Endothelial cell of umbilical vein (primary cell): ENCODE results near the gene MMP2. TPM values are rescaled to one million over a fixed set of nuclear protein-coding genes. Genes with fewer than 3 reads are reported as not detected.

ENCODE experiments used
- BruUV-seq: library from RNA; stranded (reverse); fragments of 400-500 nt; replicated peaks from 2 replicates; lab custom pipeline; 2021; lab: Mats Ljungman, UMichigan
- CTCF ChIA-PET: fragments of 300-600, 350-600 bp; sonication (Branson Sonifier 250); formaldehyde crosslinking; loops from one replicate; lab custom pipeline; 2021; ENCODE audit warnings: antibody characterized with exemption, inconsistent platforms; lab: Charles Lee
- POLR2A ChIA-PET: fragments of 300-600, 350-600 bp; sonication (Branson Sonifier 250); formaldehyde crosslinking; loops from one replicate; lab custom pipeline; 2021; ENCODE audit warnings: antibody characterized with exemption, inconsistent platforms; lab: Charles Lee
- DNase-seq: peaks from one replicate; pipeline ENCODE4 v3.0.0-alpha.2; 2011; ENCODE audit warnings: low read depth, low spot score
- FAIRE-seq: peaks from 2 replicates; lab custom pipeline; 2011; peaks lifted over from hg19 to GRCh38; lab: Jason Lieb, UNC
- H2AFZ ChIP-seq: 2 replicates; pipeline ENCODE4 v1.6.0; 2012; ENCODE audit warnings: low read depth, low read length, control low read depth, inconsistent platforms
- H3K27ac ChIP-seq: 2 replicates; pipeline ENCODE4 v1.5.1; 2011; ENCODE audit warnings: low read depth, mild to moderate bottlenecking, control low read depth, low read length, moderate library complexity; ENCODE audit not compliant: insufficient read depth
- H3K27me3 ChIP-seq, 2 experiments: 2 replicates each; pipeline versions ENCODE4 v1.6.0 to v1.6.1; 2011; ENCODE audit warnings: low read length in 2 of 2, mixed read lengths in 1 of 2; ENCODE audit not compliant: control insufficient read depth in 2 of 2, insufficient read depth in 2 of 2
- H3K36me3 ChIP-seq, 2 experiments: 2 replicates in 1 of 2; 3 replicates in 1 of 2; pipeline ENCODE4 v1.5.1; 2011; ENCODE audit warnings: low read length in 2 of 2, mild to moderate bottlenecking in 1 of 2, moderate library complexity in 1 of 2; ENCODE audit not compliant: control insufficient read depth in 2 of 2, insufficient read depth in 2 of 2; ENCODE audit errors: extremely low read depth in 1 of 2
- H3K4me1 ChIP-seq: 3 replicates; pipeline ENCODE4 v1.5.1; 2011; ENCODE audit warnings: mild to moderate bottlenecking, low read length; ENCODE audit not compliant: control insufficient read depth, insufficient read depth; ENCODE audit errors: extremely low read depth
- H3K4me2 ChIP-seq: 2 replicates; pipeline ENCODE4 v1.6.1; 2011; ENCODE audit warnings: low read length, control low read depth, mixed read lengths; ENCODE audit not compliant: insufficient read depth
- H3K4me3 ChIP-seq, 3 experiments: fragments of 200-600 bp in 1 of 3; sonication (generic), shearing (Covaris generic) in 1 of 3; replicated peaks in 1 of 3; 2 replicates each; pipeline ENCODE4 v1.5.1; 2011 to 2016; ENCODE audit warnings: control low read depth in 3 of 3, low read length in 3 of 3, mild to moderate bottlenecking in 2 of 3, inconsistent platforms in 1 of 3, low read depth in 1 of 3, moderate library complexity in 1 of 3; ENCODE audit not compliant: insufficient read depth in 1 of 3
- H3K79me2 ChIP-seq: 2 replicates; pipeline ENCODE4 v1.6.0; 2012; ENCODE audit warnings: low read length, inconsistent platforms; ENCODE audit not compliant: control insufficient read depth, insufficient read depth
- H3K9ac ChIP-seq: replicated peaks from 2 replicates; pipeline ENCODE3; 2011; ENCODE audit warnings: low read length, control low read depth; ENCODE audit not compliant: insufficient read depth; ENCODE audit errors: extremely low read depth
- H3K9me1 ChIP-seq: replicated peaks from 3 replicates; pipeline ENCODE4 v1.6.0; 2011; ENCODE audit warnings: mild to moderate bottlenecking, low read length; ENCODE audit not compliant: control insufficient read depth, insufficient read depth; ENCODE audit errors: extremely low read depth
- H3K9me3 ChIP-seq: replicated peaks from 2 replicates; pipeline ENCODE4 v1.5.1; 2012; ENCODE audit warnings: low read length, inconsistent platforms; ENCODE audit not compliant: control insufficient read depth, insufficient read depth
- H4K20me1 ChIP-seq: replicated peaks from 2 replicates; pipeline ENCODE3; 2011; ENCODE audit warnings: mild to moderate bottlenecking, low read length; ENCODE audit not compliant: control insufficient read depth, insufficient read depth; ENCODE audit errors: extremely low read depth
- CTCF ChIP-seq, 2 donors: IDR thresholded peaks; 1 replicate in 1 of 2; 2 replicates in 1 of 2; pipeline ENCODE4 v1.5.1; 2011; ENCODE audit warnings: low read length in 2 of 2, mild to moderate bottlenecking in 2 of 2, moderate library complexity in 2 of 2, control low read depth in 1 of 2, inconsistent platforms in 1 of 2, low read depth in 1 of 2; ENCODE audit not compliant: insufficient read depth in 1 of 2; ENCODE audit errors: extremely low read depth in 1 of 2
- EZH2 ChIP-seq: IDR thresholded peaks from 2 replicates; pipeline ENCODE4 v1.6.1; 2012; ENCODE audit warnings: borderline replicate concordance, low read depth, mild to moderate bottlenecking, moderate library complexity, low read length, inconsistent platforms; ENCODE audit not compliant: severe bottlenecking
- FOS ChIP-seq: IDR thresholded peaks from 2 replicates; pipeline ENCODE4 v1.6.1; 2011; ENCODE audit warnings: mild to moderate bottlenecking, low read length, moderate library complexity, borderline replicate concordance; ENCODE audit not compliant: insufficient read depth
- GATA2 ChIP-seq: IDR thresholded peaks from 2 replicates; pipeline ENCODE4 v1.7.0; 2011; ENCODE audit warnings: low read depth, mild to moderate bottlenecking, moderate library complexity, mixed read lengths, low read length; ENCODE audit not compliant: insufficient read length, insufficient read depth
- JUN ChIP-seq: IDR thresholded peaks from 2 replicates; pipeline ENCODE4 v1.6.1; 2011; ENCODE audit warnings: borderline replicate concordance, low read depth; ENCODE audit not compliant: insufficient read length, insufficient read depth
- MYC ChIP-seq: IDR thresholded peaks from one replicate; pipeline ENCODE4 v1.6.1; 2011; ENCODE audit warnings: mild to moderate bottlenecking, low read depth, low read length
- POLR2A ChIP-seq: IDR thresholded peaks from 2 replicates; pipeline ENCODE4 v1.6.1; 2012; ENCODE audit warnings: low read depth, mild to moderate bottlenecking, control low read depth, low read length
- POLR2AphosphoS5 ChIP-seq: IDR thresholded peaks from 2 replicates; pipeline ENCODE4 v1.6.1; 2012; ENCODE audit warnings: low read depth, mild to moderate bottlenecking, control low read depth, low read length, moderate library complexity; ENCODE audit not compliant: insufficient read depth
- dilution Hi-C: fragments of 300-500 bp; cut with MboI; formaldehyde crosslinking; loops from one replicate; pipeline ENCODE4 v1.15.0; 2019; ENCODE audit warnings: low sequenced_read_pairs; ENCODE audit not compliant: extremely low pct_ligation_motif_present
- intact Hi-C: fragments of 100-400 bp; cut with micrococcal nuclease; formaldehyde crosslinking; loops from one replicate; pipeline ENCODE4 v1.10.0; 2022
- polyA plus RNA-seq, 4 experiments: library from polyadenylated mRNA; depleted of rRNA in 3 of 4; stranded (reverse) in 3 of 4; unstranded in 1 of 4; fragments of >200 nt; gene quantifications; 2 replicates each; pipeline versions ENCODE4 v1.2.1 to v1.2.3, GENCODE V29; 2011 to 2012; ENCODE audit warnings: missing spikeins in 1 of 4
- total RNA-seq: library from RNA; stranded (reverse); gene quantifications from 2 replicates; pipeline ENCODE4 v1.2.3, GENCODE V29; 2021
- TF ChIP-seq, protein P1 (sequence below): IDR thresholded peaks from 2 replicates; pipeline ENCODE4 v1.6.1; 2011; ENCODE audit not compliant: insufficient read depth, insufficient read length

Gene MMP2
- total and polyA plus RNA-seq, 2 donors (not counting 3 experiments of a cell fraction or from before 2014, with no cell fraction given): 771 to 1,508 TPM

- peaks cover 0 to under 1% of the 10 kb centered on the region in 2 experiments for H3K36me3 ChIP-seq
- FAIRE-seq (no peak), DNase-seq (no peak)
- peaks cover 23% of the 10 kb centered on the region for H3K4me1 ChIP-seq
- TF ChIP-seq GATA2 (no peak), CTCF (IDR thresholded peaks at IDR 0.05; ENCODE audit: extremely low read depth in 1 of 2, insufficient read depth in 1 of 2, low read depth in 1 of 2, low read length in 2 of 2) (no peak), POLR2AphosphoS5 (no peak), JUN (no peak), EZH2 (no peak), POLR2A (no peak), FOS (no peak), MYC (no peak)
- TF ChIP-seq, protein P1, sequence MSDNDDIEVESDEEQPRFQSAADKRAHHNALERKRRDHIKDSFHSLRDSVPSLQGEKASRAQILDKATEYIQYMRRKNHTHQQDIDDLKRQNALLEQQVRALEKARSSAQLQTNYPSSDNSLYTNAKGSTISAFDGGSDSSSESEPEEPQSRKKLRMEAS: no peak
- dilution Hi-C loops (no loop called here), intact Hi-C loops (no loop called here)
- BruUV-seq: no TSS peak
- POLR2A ChIA-PET: no interaction called here
- no peak overlapping the region for H3K27ac ChIP-seq
- no peaks in the 10 kb centered on the region for H3K9me1 ChIP-seq
- no peak overlapping the region for H3K4me2 ChIP-seq
- peaks cover under 1% of the 10 kb centered on the region for H4K20me1 ChIP-seq
- H3K9me3 ChIP-seq: no peaks in the 10 kb centered on the region
- peaks cover 25% of the 10 kb centered on the region for H3K79me2 ChIP-seq
- H3K27me3 ChIP-seq: no peaks in the 10 kb centered on the region
- H3K4me3 ChIP-seq: no peak overlapping the region
- CTCF ChIA-PET: interaction anchor here (0.8 to 4.3 kb wide), 3 partner anchors 11 to 25 kb away, joined by 3 to 22 read pairs (median 4); no protein-coding TSS in a partner anchor
- H2AFZ ChIP-seq: no peak overlapping the region
- no peak overlapping the region for H3K9ac ChIP-seq
Measured at GRCh38 chr16:55476625-55477533, 2.1 kb upstream of the MMP2 start.
